Spleen (tissue), 11 donors: ENCODE results near the gene KIAA0408. TPM values are rescaled to one million over a fixed set of nuclear protein-coding genes. Genes with fewer than 3 reads are reported as not detected.

Source experiments
- DNase-seq: peaks from one replicate; pipeline ENCODE4 v3.0.0-alpha.2; 2020
- H3K27ac ChIP-seq, 8 donors: fragments of 200-600 bp; sonication (generic) in 7 of 8; 1 replicate in 4 of 8; 2 replicates in 4 of 8; pipeline versions ENCODE4 v1.5.0 to v1.8.0; 2016 to 2021; ENCODE audit warnings: inconsistent platforms in 4 of 8, mild to moderate bottlenecking in 4 of 8, moderate library complexity in 1 of 8
- H3K27me3 ChIP-seq, 7 donors: fragments of 200-600 bp; sonication (generic) in 6 of 7; replicated peaks in 1 of 7; 1 replicate in 4 of 7; 2 replicates in 3 of 7; pipeline versions ENCODE4 v1.5.0 to v1.8.0; 2016 to 2021; ENCODE audit warnings: inconsistent platforms in 3 of 7, mild to moderate bottlenecking in 1 of 7
- H3K36me3 ChIP-seq, 6 donors: fragments of 200-600 bp; sonication (generic) in 5 of 6; 1 replicate in 4 of 6; 2 replicates in 2 of 6; pipeline versions ENCODE4 v1.5.0 to v1.8.0; 2016 to 2021; ENCODE audit warnings: inconsistent platforms in 2 of 6
- H3K4me1 ChIP-seq, 6 donors: fragments of 200-600 bp; sonication (generic) in 5 of 6; 1 replicate in 3 of 6; 2 replicates in 3 of 6; pipeline versions ENCODE4 v1.5.0 to v1.8.0; 2016 to 2021; ENCODE audit warnings: inconsistent platforms in 3 of 6
- H3K4me3 ChIP-seq, 8 donors: fragments of 200-600 bp; sonication (generic) in 7 of 8; 1 replicate in 4 of 8; 2 replicates in 4 of 8; pipeline versions ENCODE4 v1.5.0 to v1.8.0; 2016 to 2021; ENCODE audit warnings: inconsistent platforms in 4 of 8, mild to moderate bottlenecking in 4 of 8, moderate library complexity in 2 of 8
- H3K9me3 ChIP-seq, 8 donors: fragments of 200-600 bp; sonication (generic) in 7 of 8; 1 replicate in 4 of 8; 2 replicates in 4 of 8; pipeline versions ENCODE4 v1.5.0 to v1.8.0; 2016 to 2021; ENCODE audit warnings: inconsistent platforms in 4 of 8
- POLR2A ChIP-seq, 3 donors: fragments of 450-650 bp; IDR thresholded peaks; one replicate each; pipeline ENCODE4 v1.5.1; 2017; ENCODE audit warnings: antibody characterized with exemption in 3 of 3, mild to moderate bottlenecking in 1 of 3
- POLR2AphosphoS5 ChIP-seq, 3 donors: sonication (generic); formaldehyde crosslinking; IDR thresholded peaks; one replicate each; pipeline ENCODE4 v1.5.1; 2017; ENCODE audit warnings: antibody characterized with exemption in 3 of 3
- WGBS, 5 donors: extraction: QIAGEN DNeasy Blood & Tissue Kit in 3 of 5; methylation state at CpG; one replicate each; pipeline versions ENCODE4 v1.1.5 to v1.1.7; 2013 to 2018; 5-methylcytosine and 5-hydroxymethylcytosine counted together
- intact Hi-C: fragments of 100-400 bp; cut with DNase I; formaldehyde crosslinking; loops from one replicate; pipeline ENCODE4 v1.15.0; 2023; ENCODE audit warnings: low total_unique reads
- polyA plus RNA-seq, 3 donors: library from polyadenylated mRNA; stranded (reverse); fragments of 200-250 nt; gene quantifications; one replicate each; pipeline ENCODE4 v1.2.1, GENCODE V29; 2013
- total RNA-seq, 7 donors: library from RNA; depleted of rRNA in 3 of 7; stranded (reverse); fragments of >200 nt in 3 of 7; fragmentation: NEBNext Ultra II Directional in 4 of 7; extraction: Animal tissue kit (Norgen Biotek cat#: 25700) in 4 of 7; gene quantifications; one replicate each; pipeline versions ENCODE4 v1.1.0 to v1.2.1, GENCODE V29; 2016 to 2021
- TF ChIP-seq, protein P1 (sequence below), 11 experiments: fragments of 200-600 bp in 7 of 11; fragments of 450-650 bp in 4 of 11; sonication (generic) in 4 of 11; IDR thresholded peaks in 8 of 11; conservative IDR thresholded peaks in 3 of 11; 1 replicate in 7 of 11; 2 replicates in 4 of 11; pipeline versions ENCODE4 v1.4.0 to v1.8.0; 2016 to 2021; ENCODE audit warnings: antibody characterized with exemption in 11 of 11, inconsistent platforms in 4 of 11, mild to moderate bottlenecking in 1 of 11
- donor health status: healthy with polysubstance abuse.
- donor health status: DM: no; HTN: no; CAD: no; lungs with moderate emphysema.
- donor health status: DM: no; HTN: no; CAD: no.
- donor health status: Bipolar disorder and iron deficiency.
- donor health status: healthy.
- donor health status: DM: no; HTN: no; CAD: no.
- donor health status: DM: yes; HTN: yes; CAD: no.

The KIAA0408 gene
- total and polyA plus RNA-seq, 10 donors: 0.65 to 6.6 (median 2.5) TPM

- Histone ChIP-seq H3K4me3 (no peak overlapping the region), H3K9me3 (no peaks in the 10 kb centered on the region), H3K36me3 (peaks cover 0 to 5% (median 0%) of the 10 kb centered on the region in 6 donors), H3K27ac (no peak overlapping the region), H3K4me1 (no peaks in the 10 kb centered on the region), H3K27me3 (no peaks in the 10 kb centered on the region)
- intact Hi-C loops: no loop called here
- TF ChIP-seq, protein P1, sequence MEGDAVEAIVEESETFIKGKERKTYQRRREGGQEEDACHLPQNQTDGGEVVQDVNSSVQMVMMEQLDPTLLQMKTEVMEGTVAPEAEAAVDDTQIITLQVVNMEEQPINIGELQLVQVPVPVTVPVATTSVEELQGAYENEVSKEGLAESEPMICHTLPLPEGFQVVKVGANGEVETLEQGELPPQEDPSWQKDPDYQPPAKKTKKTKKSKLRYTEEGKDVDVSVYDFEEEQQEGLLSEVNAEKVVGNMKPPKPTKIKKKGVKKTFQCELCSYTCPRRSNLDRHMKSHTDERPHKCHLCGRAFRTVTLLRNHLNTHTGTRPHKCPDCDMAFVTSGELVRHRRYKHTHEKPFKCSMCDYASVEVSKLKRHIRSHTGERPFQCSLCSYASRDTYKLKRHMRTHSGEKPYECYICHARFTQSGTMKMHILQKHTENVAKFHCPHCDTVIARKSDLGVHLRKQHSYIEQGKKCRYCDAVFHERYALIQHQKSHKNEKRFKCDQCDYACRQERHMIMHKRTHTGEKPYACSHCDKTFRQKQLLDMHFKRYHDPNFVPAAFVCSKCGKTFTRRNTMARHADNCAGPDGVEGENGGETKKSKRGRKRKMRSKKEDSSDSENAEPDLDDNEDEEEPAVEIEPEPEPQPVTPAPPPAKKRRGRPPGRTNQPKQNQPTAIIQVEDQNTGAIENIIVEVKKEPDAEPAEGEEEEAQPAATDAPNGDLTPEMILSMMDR (IDR thresholded peaks at IDR 0.05 in 8 of 11, conservative IDR thresholded peaks at IDR 0.05 in 3 of 11): no peak
- TF ChIP-seq POLR2A (IDR thresholded peaks at IDR 0.05): no peak
- no peak for TF ChIP-seq POLR2AphosphoS5 (IDR thresholded peaks at IDR 0.05)
- 82 to 92% (median 86%) methylated on average over 7 of the region's 7 CpGs for WGBS, 5 donors
- DNase-seq: peak; percentile 12
Measured at GRCh38 chr6:127446356-127446755, 12.8 kb downstream of the KIAA0408 start.

GRCh38 chr6:127441881-127442280 lies 17.3 kb downstream of the KIAA0408 start:
- no peak overlapping the region for H3K27ac ChIP-seq
- intact Hi-C loops: no loop called here
- H3K36me3 ChIP-seq: no peaks in the 10 kb centered on the region
- TF ChIP-seq, protein P1 (IDR thresholded peaks at IDR 0.05 in 8 of 11, conservative IDR thresholded peaks at IDR 0.05 in 3 of 11): no peak
- TF ChIP-seq POLR2A (IDR thresholded peaks at IDR 0.05) (no peak), POLR2AphosphoS5 (IDR thresholded peaks at IDR 0.05) (no peak)
- H3K27me3 ChIP-seq: no peaks in the 10 kb centered on the region
- 69 to 87% (median 79%) methylated on average over 1 of the region's 1 CpG for whole genome bisulfite sequencing, 5 donors
- no peaks in the 10 kb centered on the region for H3K4me1 ChIP-seq
- no peak for DNase-seq
- H3K4me3 ChIP-seq: no peak overlapping the region
- no peaks in the 10 kb centered on the region for H3K9me3 ChIP-seq

DNA sequence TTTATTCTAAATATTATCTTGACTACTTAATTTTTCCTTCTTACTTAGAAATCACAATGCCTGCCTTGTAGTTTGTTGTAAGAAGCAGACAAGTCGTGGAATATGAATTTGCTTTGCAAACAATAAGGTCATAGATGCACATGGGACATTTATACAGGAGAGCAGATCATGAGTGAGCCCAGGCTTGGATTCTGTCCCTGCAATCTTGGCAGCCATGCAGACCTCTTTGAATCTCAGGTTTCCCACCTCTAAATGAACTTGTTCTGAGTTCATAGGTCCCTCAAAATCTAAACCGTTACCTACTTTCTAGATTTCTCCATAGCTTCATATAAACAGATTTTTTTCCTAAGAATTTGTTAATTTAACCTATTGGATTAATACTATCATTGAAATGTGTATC lies 19.5 kb downstream of the KIAA0408 start:
- TF ChIP-seq, protein P1 (IDR thresholded peaks at IDR 0.05 in 8 of 11, conservative IDR thresholded peaks at IDR 0.05 in 3 of 11): no peak
- TF ChIP-seq POLR2AphosphoS5 (IDR thresholded peaks at IDR 0.05) (no peak), POLR2A (IDR thresholded peaks at IDR 0.05) (no peak)
- intact Hi-C loops: no loop called here
- no peaks in the 10 kb centered on the region for H3K27me3 ChIP-seq
- 27 to 76% (median 55%) methylated on average over 2 of the region's 2 CpGs for WGBS, 5 donors
- no peak for DNase-seq
- no peaks in the 10 kb centered on the region for H3K4me1 ChIP-seq
- H3K4me3 ChIP-seq: no peak overlapping the region
- H3K9me3 ChIP-seq: no peaks in the 10 kb centered on the region
- H3K36me3 ChIP-seq: no peaks in the 10 kb centered on the region
- no peak overlapping the region for H3K27ac ChIP-seq

DNA sequence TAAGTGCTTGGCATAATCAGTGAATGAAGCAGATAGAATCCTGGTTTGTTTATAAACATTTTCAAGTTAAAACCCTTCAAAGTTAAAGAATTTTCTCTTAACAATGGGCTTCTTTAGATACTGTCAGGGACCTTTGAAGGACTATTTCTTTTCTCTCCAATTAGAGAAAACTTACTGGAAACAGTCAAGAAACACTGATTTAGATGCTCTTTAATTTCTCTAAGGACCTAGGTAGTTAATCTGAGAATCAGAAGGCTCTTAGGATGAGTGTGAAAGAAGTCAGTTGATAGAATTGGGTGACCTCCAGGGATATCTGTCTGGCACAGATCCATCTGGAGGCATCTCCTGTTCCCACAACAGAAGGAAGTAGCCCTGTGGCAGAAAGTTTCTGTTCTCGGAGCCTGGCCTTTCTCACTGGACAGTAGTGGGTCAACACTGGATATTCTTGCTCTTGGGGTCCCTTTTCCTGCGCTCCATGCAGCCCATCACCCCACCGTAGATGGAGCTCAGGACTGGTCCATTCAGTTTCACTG lies 22.5 kb downstream of the KIAA0408 start:
- H3K9me3 ChIP-seq: no peaks in the 10 kb centered on the region
- intact Hi-C loops: no loop called here
- WGBS, 5 donors: 66 to 88% (median 81%) methylated on average over 3 of the region's 3 CpGs
- TF ChIP-seq POLR2AphosphoS5 (IDR thresholded peaks at IDR 0.05) (no peak), POLR2A (IDR thresholded peaks at IDR 0.05) (no peak)
- TF ChIP-seq, protein P1 (IDR thresholded peaks at IDR 0.05 in 8 of 11, conservative IDR thresholded peaks at IDR 0.05 in 3 of 11): no peak
- no peaks in the 10 kb centered on the region for H3K36me3 ChIP-seq
- no peaks in the 10 kb centered on the region for H3K27me3 ChIP-seq
- no peak for DNase-seq
- H3K4me1 ChIP-seq: no peaks in the 10 kb centered on the region
- no peak overlapping the region for H3K27ac ChIP-seq
- H3K4me3 ChIP-seq: no peak overlapping the region
